Neural cell (in vitro differentiated cells): ENCODE measurements around the gene HRH2. TPM values are rescaled to one million over a fixed set of nuclear protein-coding genes. Genes with fewer than 3 reads are reported as not detected.

Source experiments
- H2AFZ ChIP-seq: fragments of 200-600, 300-800 bp; sonication (generic), shearing (Covaris generic); 2 replicates; pipeline ENCODE4 v1.6.0; 2014; ENCODE audit warnings: low read depth, mild to moderate bottlenecking, antibody characterized with exemption, low read length, moderate library complexity
- H3F3A ChIP-seq: fragments of 200-600 bp; shearing (Covaris generic); 2 replicates; pipeline ENCODE4 v1.6.1; 2016; ENCODE audit warnings: mild to moderate bottlenecking, moderate library complexity, mixed read lengths, antibody characterized with exemption, low read length; ENCODE audit not compliant: insufficient read depth, poor library complexity, severe bottlenecking
- H3K27ac ChIP-seq: fragments of 200-600, 300-800 bp; sonication (generic), shearing (Covaris generic); 2 replicates; pipeline ENCODE4 v1.5.1; 2014; ENCODE audit warnings: mild to moderate bottlenecking, low read length, moderate library complexity
- H3K27me3 ChIP-seq: fragments of 300-800, 200-600 bp; sonication (generic), shearing (Covaris generic); 2 replicates; pipeline ENCODE4 v1.6.0; 2014; ENCODE audit warnings: mild to moderate bottlenecking, low read depth, low read length, moderate library complexity; ENCODE audit not compliant: insufficient read depth
- H3K36me3 ChIP-seq: fragments of 300-800, 200-600 bp; sonication (generic), shearing (Covaris generic); 2 replicates; pipeline ENCODE4 v1.5.1; 2014; ENCODE audit warnings: mild to moderate bottlenecking, antibody characterized with exemption, low read length, moderate library complexity; ENCODE audit not compliant: insufficient read depth
- H3K4me2 ChIP-seq: fragments of 300-800, 200-600 bp; sonication (generic), shearing (Covaris generic); 2 replicates; pipeline ENCODE4 v1.6.0; 2014; ENCODE audit warnings: mild to moderate bottlenecking, low read length
- H3K4me3 ChIP-seq: fragments of 300-800, 200-600 bp; sonication (generic), shearing (Covaris generic); 2 replicates; pipeline ENCODE4 v1.5.1; 2014; ENCODE audit warnings: mild to moderate bottlenecking, low read length, moderate library complexity
- H3K79me2 ChIP-seq: fragments of 200-600 bp; shearing (Covaris generic); replicated peaks from 2 replicates; pipeline ENCODE4 v1.6.0; 2014; ENCODE audit warnings: mild to moderate bottlenecking, low read length, moderate library complexity; ENCODE audit not compliant: insufficient read depth
- H3K9ac ChIP-seq: fragments of 300-800, 200-600 bp; sonication (generic), shearing (Covaris generic); 2 replicates; pipeline ENCODE4 v1.6.1; 2016; ENCODE audit warnings: mild to moderate bottlenecking, low read length, mixed read lengths
- H3K9me2 ChIP-seq: fragments of 200-600 bp; shearing (Covaris generic); 2 replicates; pipeline ENCODE4 v1.6.1; 2016; ENCODE audit warnings: mild to moderate bottlenecking, low read length, mixed read lengths; ENCODE audit not compliant: insufficient read depth
- H3K9me3 ChIP-seq: fragments of 200-600, 300-800 bp; sonication (generic), shearing (Covaris generic); 2 replicates; pipeline ENCODE4 v1.6.1; 2016; ENCODE audit warnings: mild to moderate bottlenecking, mixed run types, low read length, moderate library complexity, mixed read lengths
- H4K20me1 ChIP-seq: fragments of 200-600 bp; shearing (Covaris generic); 2 replicates; pipeline ENCODE4 v1.6.1; 2016; ENCODE audit warnings: mild to moderate bottlenecking, mixed run types; ENCODE audit not compliant: insufficient read depth
- CTCF ChIP-seq: fragments of 450-650 bp; IDR thresholded peaks from 2 replicates; pipeline ENCODE4 v1.5.1; 2014; ENCODE audit warnings: antibody characterized with exemption, mild to moderate bottlenecking, moderate library complexity; ENCODE audit not compliant: poor library complexity, severe bottlenecking
- EP300 ChIP-seq: fragments of 450-650 bp; conservative IDR thresholded peaks from 2 replicates; pipeline ENCODE4 v1.6.1; 2014; ENCODE audit warnings: antibody characterized with exemption, mild to moderate bottlenecking, moderate library complexity; ENCODE audit not compliant: poor library complexity, severe bottlenecking
- MXI1 ChIP-seq: fragments of 450-650 bp; conservative IDR thresholded peaks from 2 replicates; pipeline ENCODE4 v1.6.1; 2014; ENCODE audit warnings: antibody characterized with exemption, mild to moderate bottlenecking; ENCODE audit not compliant: poor library complexity, severe bottlenecking
- RAD21 ChIP-seq: fragments of 450-650 bp; conservative IDR thresholded peaks from 2 replicates; pipeline ENCODE4 v1.6.1; 2014; ENCODE audit warnings: antibody characterized with exemption, mild to moderate bottlenecking, moderate library complexity
- REST ChIP-seq: IDR thresholded peaks from 2 replicates; pipeline ENCODE4 v1.6.1; 2012; ENCODE audit warnings: borderline replicate concordance
- SMC3 ChIP-seq: fragments of 450-650 bp; conservative IDR thresholded peaks from 2 replicates; pipeline ENCODE4 v1.6.1; 2014; ENCODE audit warnings: antibody characterized with exemption, mild to moderate bottlenecking, moderate library complexity; ENCODE audit not compliant: poor library complexity
- polyA plus RNA-seq: library from polyadenylated mRNA; depleted of rRNA; stranded (reverse); fragments of >200 nt; gene quantifications from 2 replicates; pipeline ENCODE4 v1.2.3, GENCODE V29; 2014

HRH2 gene
- polyA plus RNA-seq, 1 donor from 2014 or later, result 0.09 TPM

DNA sequence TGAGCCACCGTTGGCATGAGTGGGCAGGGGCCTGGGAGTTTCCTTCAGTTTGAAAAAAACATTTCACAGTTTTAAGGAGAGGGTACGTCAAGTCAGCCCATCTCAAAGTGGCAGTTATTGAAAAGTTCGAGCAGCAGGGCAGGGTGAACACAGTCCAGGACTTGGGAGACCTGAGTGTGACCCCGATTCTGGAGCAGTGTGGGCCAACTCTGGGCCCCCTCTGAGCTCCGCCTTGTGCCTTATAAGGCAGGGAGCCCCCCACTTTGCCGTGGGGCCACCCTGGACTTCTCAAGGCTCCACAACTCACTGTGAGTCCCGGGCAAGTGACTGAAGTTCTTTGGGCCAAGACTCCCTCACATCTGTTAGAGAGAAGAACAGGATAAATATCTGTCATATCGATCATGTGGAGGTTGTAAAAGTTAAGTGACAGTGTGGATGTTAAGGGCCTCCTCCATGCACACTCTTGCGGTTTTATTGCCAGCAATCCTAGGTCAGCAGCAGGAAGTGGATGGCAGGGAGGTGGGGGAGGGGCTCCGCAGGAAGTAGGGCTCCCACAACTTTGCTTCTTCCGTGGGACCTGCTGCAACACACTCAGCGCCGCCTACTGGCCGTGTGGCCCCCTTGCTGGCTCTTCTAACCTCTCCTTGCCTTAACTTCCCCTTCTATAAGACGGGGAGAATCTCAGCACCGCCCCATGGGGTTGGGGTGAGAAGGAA lies 38.4 kb downstream of the HRH2 start:
- Histone ChIP-seq H3K27ac (no peak overlapping the region), H3K9ac (no peak overlapping the region), H2AFZ (no peak overlapping the region), H4K20me1 (no peaks in the 10 kb centered on the region), H3K9me2 (no peaks in the 10 kb centered on the region), H3K36me3 (no peaks in the 10 kb centered on the region), H3K9me3 (no peaks in the 10 kb centered on the region), H3K27me3 (no peaks in the 10 kb centered on the region), H3F3A (no peaks in the 10 kb centered on the region), H3K4me2 (no peak overlapping the region), H3K4me3 (no peak overlapping the region), H3K79me2 (no peaks in the 10 kb centered on the region)
- peak; percentile 21 for TF ChIP-seq CTCF
- TF ChIP-seq MXI1, result no peak

DNA sequence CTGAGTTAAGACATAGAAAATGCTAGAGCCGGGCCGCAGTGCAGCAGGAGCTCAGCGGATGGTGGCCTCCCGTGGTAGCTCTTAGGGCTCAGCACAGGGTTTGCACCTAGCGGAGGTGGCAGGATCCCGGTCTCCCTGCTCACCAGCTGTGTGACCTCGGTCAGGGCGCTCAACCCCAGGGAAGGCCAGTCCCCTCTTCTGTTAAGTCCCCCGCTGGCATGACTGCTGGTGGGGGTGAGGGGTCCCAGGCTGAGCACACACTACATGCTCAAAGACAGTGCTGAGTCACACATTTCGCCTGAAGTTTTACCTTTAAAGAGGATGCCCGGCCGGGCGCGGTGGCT lies 39.0 kb downstream of the HRH2 start:
- H3K9ac ChIP-seq, result no peak overlapping the region
- H3K4me2 ChIP-seq, result no peak overlapping the region
- H3K9me3 ChIP-seq, result no peaks in the 10 kb centered on the region
- no peak overlapping the region for H3K4me3 ChIP-seq
- no peaks in the 10 kb centered on the region for H3K9me2 ChIP-seq
- TF ChIP-seq SMC3 (no peak), EP300 (no peak), RAD21 (no peak), REST (no peak), CTCF (no peak)
- H4K20me1 ChIP-seq, result no peaks in the 10 kb centered on the region
- H3K27ac ChIP-seq, result no peak overlapping the region
- H3K79me2 ChIP-seq, result no peaks in the 10 kb centered on the region
- no peaks in the 10 kb centered on the region for H3K27me3 ChIP-seq
- no peaks in the 10 kb centered on the region for H3F3A ChIP-seq
- H2AFZ ChIP-seq, result no peak overlapping the region
- no peaks in the 10 kb centered on the region for H3K36me3 ChIP-seq
